Measurements from ENCODE around the gene ZYX.

- TF ChIP-seq MTA3 (CRISPR knock-in tag; IDR thresholded peaks at IDR 0.05) (no peak), FOXP1 (IDR thresholded peaks at IDR 0.05) (no peak), FOXP1 (CRISPR knock-in tag; IDR thresholded peaks at IDR 0.05) (no peak)
Measured at GRCh38 chr7:143398616-143399015, 17.5 kb downstream of the ZYX start.

All from HepG2 (cell line).